A673 (cell line): ENCODE results near the gene ANTXRL.
"Not testable (repeated sequence)": the region's sequence is repeated elsewhere in the genome, so short reads cannot be mapped to it uniquely, and the experiment has no call there.

ENCODE experiments used
- EZH2 ChIP-seq: fragments of 200-600 bp; sonication (generic); IDR thresholded peaks from 2 replicates; pipeline ENCODE4 v1.6.1; 2017; ENCODE audit warnings: borderline replicate concordance, low read depth, mild to moderate bottlenecking, mixed read lengths, antibody characterized with exemption, low read length; ENCODE audit not compliant: poor library complexity, severe bottlenecking
- TF ChIP-seq, protein P1 (sequence below): fragments of 300-800, 200-600 bp; sonication (generic); conservative IDR thresholded peaks from 2 replicates; pipeline ENCODE4 v1.5.1; 2017; ENCODE audit warnings: low read depth, mild to moderate bottlenecking, antibody characterized with exemption, low read length, moderate library complexity, mixed read lengths

- TF ChIP-seq, protein P1, sequence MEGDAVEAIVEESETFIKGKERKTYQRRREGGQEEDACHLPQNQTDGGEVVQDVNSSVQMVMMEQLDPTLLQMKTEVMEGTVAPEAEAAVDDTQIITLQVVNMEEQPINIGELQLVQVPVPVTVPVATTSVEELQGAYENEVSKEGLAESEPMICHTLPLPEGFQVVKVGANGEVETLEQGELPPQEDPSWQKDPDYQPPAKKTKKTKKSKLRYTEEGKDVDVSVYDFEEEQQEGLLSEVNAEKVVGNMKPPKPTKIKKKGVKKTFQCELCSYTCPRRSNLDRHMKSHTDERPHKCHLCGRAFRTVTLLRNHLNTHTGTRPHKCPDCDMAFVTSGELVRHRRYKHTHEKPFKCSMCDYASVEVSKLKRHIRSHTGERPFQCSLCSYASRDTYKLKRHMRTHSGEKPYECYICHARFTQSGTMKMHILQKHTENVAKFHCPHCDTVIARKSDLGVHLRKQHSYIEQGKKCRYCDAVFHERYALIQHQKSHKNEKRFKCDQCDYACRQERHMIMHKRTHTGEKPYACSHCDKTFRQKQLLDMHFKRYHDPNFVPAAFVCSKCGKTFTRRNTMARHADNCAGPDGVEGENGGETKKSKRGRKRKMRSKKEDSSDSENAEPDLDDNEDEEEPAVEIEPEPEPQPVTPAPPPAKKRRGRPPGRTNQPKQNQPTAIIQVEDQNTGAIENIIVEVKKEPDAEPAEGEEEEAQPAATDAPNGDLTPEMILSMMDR: not testable (repeated sequence)
- not testable (repeated sequence) for TF ChIP-seq EZH2
These were observed 25.2 kb downstream of the ANTXRL start for GRCh38 chr10:46311961-46312431.
